RWPE1 (cell line): ENCODE measurements around the gene SH3PXD2A.

ENCODE experiments used
- CTCF ChIA-PET: fragments of 350-600 bp; sonication (Branson Sonifier 250); formaldehyde crosslinking; extraction: SDS; loops from one replicate; lab custom pipeline; 2021; lab: Yijun Ruan, JAX
- POLR2A ChIA-PET: fragments of 400-600 bp; formaldehyde crosslinking; extraction: SDS; loops from one replicate; lab custom pipeline; 2020; ENCODE audit warnings: antibody characterized with exemption; ENCODE audit not compliant: low non-redundant PET; lab: Yijun Ruan, JAX
- DNase-seq: peaks from one replicate; pipeline ENCODE4 v3.0.0; 2012; ENCODE audit warnings: low spot score
- H3K27ac ChIP-seq: fragments of 450-650 bp; 2 replicates; pipeline ENCODE4 v1.5.1; 2017
- TF ChIP-seq, protein P1 (sequence below): fragments of 450-650 bp; conservative IDR thresholded peaks from 2 replicates; pipeline ENCODE4 v1.5.1; 2017; ENCODE audit warnings: low read depth, mild to moderate bottlenecking

SH3PXD2A gene

DNA sequence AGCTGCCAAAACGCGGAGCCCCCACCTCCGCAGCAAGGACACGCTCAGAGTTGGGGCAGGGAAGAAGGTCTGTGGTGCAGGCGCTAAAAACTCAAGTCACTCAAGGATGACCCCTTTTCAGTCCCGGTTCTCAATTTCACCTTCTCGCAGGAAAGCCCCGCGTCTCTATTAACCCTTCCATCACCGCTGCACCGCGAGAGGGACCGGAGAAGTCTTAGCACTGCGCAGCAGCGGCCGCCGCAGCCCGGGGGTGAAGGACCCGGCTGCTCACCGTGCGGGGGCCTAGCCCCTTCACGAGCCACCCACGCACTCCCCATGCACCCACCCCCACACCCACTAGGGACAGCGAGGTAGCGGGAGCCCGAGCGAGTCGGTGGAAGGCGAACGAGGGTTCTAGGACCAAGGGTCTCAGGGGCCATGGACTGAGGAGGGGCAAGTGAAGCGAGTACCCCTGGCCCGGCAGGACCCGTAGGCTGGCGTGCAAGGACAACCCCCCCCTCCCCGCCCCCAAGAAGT, 162.9 kb downstream of the SH3PXD2A start:
- POLR2A ChIA-PET, result no interaction called here
- TF ChIP-seq, protein P1, sequence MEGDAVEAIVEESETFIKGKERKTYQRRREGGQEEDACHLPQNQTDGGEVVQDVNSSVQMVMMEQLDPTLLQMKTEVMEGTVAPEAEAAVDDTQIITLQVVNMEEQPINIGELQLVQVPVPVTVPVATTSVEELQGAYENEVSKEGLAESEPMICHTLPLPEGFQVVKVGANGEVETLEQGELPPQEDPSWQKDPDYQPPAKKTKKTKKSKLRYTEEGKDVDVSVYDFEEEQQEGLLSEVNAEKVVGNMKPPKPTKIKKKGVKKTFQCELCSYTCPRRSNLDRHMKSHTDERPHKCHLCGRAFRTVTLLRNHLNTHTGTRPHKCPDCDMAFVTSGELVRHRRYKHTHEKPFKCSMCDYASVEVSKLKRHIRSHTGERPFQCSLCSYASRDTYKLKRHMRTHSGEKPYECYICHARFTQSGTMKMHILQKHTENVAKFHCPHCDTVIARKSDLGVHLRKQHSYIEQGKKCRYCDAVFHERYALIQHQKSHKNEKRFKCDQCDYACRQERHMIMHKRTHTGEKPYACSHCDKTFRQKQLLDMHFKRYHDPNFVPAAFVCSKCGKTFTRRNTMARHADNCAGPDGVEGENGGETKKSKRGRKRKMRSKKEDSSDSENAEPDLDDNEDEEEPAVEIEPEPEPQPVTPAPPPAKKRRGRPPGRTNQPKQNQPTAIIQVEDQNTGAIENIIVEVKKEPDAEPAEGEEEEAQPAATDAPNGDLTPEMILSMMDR, result no peak
- CTCF ChIA-PET, result no interaction called here
- H3K27ac ChIP-seq, result peak overlapping the region; percentile 84
- DNase-seq, result no peak

- TF ChIP-seq, protein P1, result no peak
- POLR2A ChIA-PET, result no interaction called here
- CTCF ChIA-PET, result interaction anchor here (0.6 kb wide), 1 partner anchor 17 kb away, joined by 6 read pairs; no protein-coding TSS in a partner anchor
- H3K27ac ChIP-seq, result peak overlapping the region; percentile 84
- DNase-seq, result no peak
Observed at GRCh38 chr10:103691723-103692435, 163.5 kb downstream of the SH3PXD2A start.

GRCh38 chr10:103691267-103691666, 164.1 kb downstream of the SH3PXD2A start:
- peak overlapping the region; percentile 84 for H3K27ac ChIP-seq
- POLR2A ChIA-PET, result no interaction called here
- TF ChIP-seq, protein P1, result no peak
- CTCF ChIA-PET, result interaction anchor here (0.6 kb wide), 1 partner anchor 16 kb away, joined by 6 read pairs; no protein-coding TSS in a partner anchor
- no peak for DNase-seq

DNA sequence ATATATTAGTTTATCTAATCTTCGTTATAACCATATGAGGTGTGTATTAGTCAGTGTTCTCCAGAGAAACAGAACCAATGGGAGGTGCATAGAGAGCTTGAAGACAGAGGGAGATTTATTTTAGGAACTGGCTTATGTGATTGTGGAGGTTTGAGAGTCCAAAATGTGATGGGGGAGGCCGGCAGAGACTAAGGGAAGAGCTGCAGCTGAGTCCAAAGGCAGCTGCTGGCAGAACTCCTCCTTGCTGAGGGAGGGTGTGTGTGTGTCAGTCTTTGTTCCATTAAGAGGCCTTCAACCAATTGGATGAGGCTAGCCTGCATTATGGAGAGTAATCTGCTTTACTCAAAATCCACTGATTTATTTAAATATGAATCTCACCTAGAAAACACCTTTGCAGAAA, 165.1 kb downstream of the SH3PXD2A start:
- TF ChIP-seq, protein P1, result no peak
- CTCF ChIA-PET, result interaction anchor here (0.5 to 1.1 kb wide), 2 partner anchors 18 to 49 kb away, joined by 3 to 4 read pairs; no protein-coding TSS in a partner anchor
- POLR2A ChIA-PET, result no interaction called here
- DNase-seq, result no peak
- H3K27ac ChIP-seq, result no peak overlapping the region

DNA sequence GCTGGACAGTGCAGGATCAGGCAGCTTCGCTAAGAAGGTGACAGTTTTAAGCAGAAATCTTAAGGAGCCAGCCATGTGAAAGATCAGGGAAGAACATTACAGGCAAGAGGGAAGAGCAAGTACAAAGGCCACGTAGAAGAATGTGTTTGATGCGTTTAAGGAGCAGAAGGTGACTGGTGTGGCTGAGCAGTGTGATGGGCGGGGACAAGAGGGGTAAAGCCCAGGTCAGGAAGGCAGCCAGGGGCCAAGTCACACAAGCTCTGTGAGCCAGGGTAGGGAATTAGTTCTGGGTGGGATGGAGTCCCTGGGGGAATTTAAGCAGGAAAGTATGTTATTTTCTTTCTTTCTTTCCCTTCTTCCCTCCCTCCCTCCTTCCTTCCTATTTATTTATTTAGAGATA, 166.9 kb downstream of the SH3PXD2A start:
- POLR2A ChIA-PET, result no interaction called here
- peak overlapping the region; percentile 32 for H3K27ac ChIP-seq
- TF ChIP-seq, protein P1, result no peak
- DNase-seq, result no peak
- CTCF ChIA-PET, result no interaction called here

GRCh38 chr10:103687718-103688117, 167.7 kb downstream of the SH3PXD2A start:
- TF ChIP-seq, protein P1, result no peak
- ChIA-PET CTCF (interaction anchor here (0.9 kb wide), 1 partner anchor 71 kb away, joined by 4 read pairs; no protein-coding TSS in a partner anchor), POLR2A (no interaction called here)
- no peak for DNase-seq
- H3K27ac ChIP-seq, result peak overlapping the region; percentile 52
